Smooth muscle cell of the coronary artery (primary cell): ENCODE measurements around the gene HELT. TPM values are rescaled to one million over a fixed set of nuclear protein-coding genes. Genes with fewer than 3 reads are reported as not detected.

Experiments
- total RNA-seq: library from RNA; depleted of rRNA; stranded (reverse); fragments of >200 nt; gene quantifications from 2 replicates; pipeline ENCODE4 v1.2.3, GENCODE V29; 2014; ENCODE audit warnings: low replicate concordance

The HELT gene
- total RNA-seq: not detected in 2 replicates

GRCh38 chr4:185017964-185018772 is at the start of gene HELT:
Gene HELT (plus strand): TSS chr4:185018490. CDS start chr4:185018929, 439 bp downstream.

Other genes starting within 250 kb of the HELT start
- 26.2 and 39.2 TPM in 2 replicates for gene ACSL1, start 192.5 kb upstream of the HELT start, total RNA-seq
- 9.2 and 12.6 TPM in 2 replicates for gene SLC25A4, start 124.8 kb downstream of the HELT start, total RNA-seq
- gene CFAP97, start 185.5 kb downstream of the HELT start, total RNA-seq: 12.1 and 24.1 TPM in 2 replicates
- gene SNX25, start 191.1 kb downstream of the HELT start, total RNA-seq: 20.2 and 26.0 TPM in 2 replicates